Prostate gland (tissue), 2 donors: Measurements from ENCODE around the gene BNIP5. TPM values are rescaled to one million over a fixed set of nuclear protein-coding genes. Genes with fewer than 3 reads are reported as not detected.

Experiments used
- DNase-seq: peaks from one replicate; pipeline ENCODE4 v3.0.0-alpha.2; 2019; ENCODE audit warnings: low spot score
- H3K27ac ChIP-seq, 2 donors: fragments of 200-600 bp; sonication (generic); 2 replicates each; pipeline ENCODE4 v1.5.1; 2017 to 2019
- H3K27me3 ChIP-seq: fragments of 200-600 bp; sonication (generic); replicated peaks from 2 replicates; pipeline ENCODE4 v1.5.1; 2019; ENCODE audit not compliant: insufficient read depth
- H3K36me3 ChIP-seq, 2 donors: fragments of 200-600 bp; sonication (generic); 1 replicate in 1 of 2; 2 replicates in 1 of 2; pipeline versions ENCODE4 v1.5.1 to v1.8.1; 2017 to 2019
- H3K4me1 ChIP-seq: fragments of 200-600 bp; sonication (generic); replicated peaks from 2 replicates; pipeline ENCODE4 v1.5.1; 2019
- H3K4me3 ChIP-seq, 2 donors: fragments of 200-600 bp; sonication (generic); 2 replicates each; pipeline ENCODE4 v1.5.1; 2017 to 2019
- H3K9me3 ChIP-seq: fragments of 200-600 bp; sonication (generic); 2 replicates; pipeline ENCODE4 v1.5.1; 2017
- CTCF ChIP-seq, 4 experiments: fragments of 200-600 bp in 2 of 4; fragments of 450-650 bp in 2 of 4; sonication (generic) in 2 of 4; IDR thresholded peaks; 1 replicate in 3 of 4; 2 replicates in 1 of 4; pipeline ENCODE4 v1.5.1; 2016 to 2019; ENCODE audit warnings: antibody characterized with exemption in 4 of 4, mild to moderate bottlenecking in 2 of 4, moderate library complexity in 2 of 4
- POLR2A ChIP-seq: fragments of 450-650 bp; IDR thresholded peaks from one replicate; pipeline ENCODE4 v1.6.1; 2016; ENCODE audit warnings: antibody characterized with exemption, mild to moderate bottlenecking
- POLR2AphosphoS5 ChIP-seq: sonication (generic); formaldehyde crosslinking; IDR thresholded peaks from one replicate; pipeline ENCODE4 v1.6.1; 2017; ENCODE audit warnings: antibody characterized with exemption
- WGBS: methylation state at CpG from one replicate; pipeline ENCODE4 v1.1.5; 2018; 5-methylcytosine and 5-hydroxymethylcytosine counted together
- intact Hi-C: fragments of 100-400 bp; cut with DNase I; formaldehyde crosslinking; loops from one replicate; pipeline ENCODE4 v1.14.2; 2022
- total RNA-seq, 2 donors: library from RNA; depleted of rRNA; stranded (reverse); fragments of >200 nt; gene quantifications; one replicate each; pipeline ENCODE4 v1.1.0, GENCODE V29; 2016

The BNIP5 gene
- total RNA-seq, 2 donors from 2014 or later = 0.34 TPM; not detected in 1

GRCh38 chr6:36309900-36310299 is 26.8 kb downstream of the BNIP5 start:
- H3K27me3 ChIP-seq = no peaks in the 10 kb centered on the region
- intact Hi-C loops = no loop called here
- no peaks in the 10 kb centered on the region for H3K36me3 ChIP-seq
- DNase-seq = no peak
- H3K4me3 ChIP-seq = no peak overlapping the region
- no peak overlapping the region for H3K27ac ChIP-seq
- H3K9me3 ChIP-seq = no peaks in the 10 kb centered on the region
- 90% methylated on average over 2 of the region's 2 CpGs for WGBS
- no peaks in the 10 kb centered on the region for H3K4me1 ChIP-seq
- no peak for TF ChIP-seq POLR2A
- TF ChIP-seq CTCF (IDR thresholded peaks at IDR 0.05) = no peak
- TF ChIP-seq POLR2AphosphoS5 = no peak

GRCh38 chr6:36309203-36309602 is 27.5 kb downstream of the BNIP5 start:
- Histone ChIP-seq H3K4me1 (no peaks in the 10 kb centered on the region), H3K4me3 (no peak overlapping the region), H3K9me3 (no peaks in the 10 kb centered on the region), H3K27ac (no peak overlapping the region), H3K27me3 (no peaks in the 10 kb centered on the region), H3K36me3 (no peaks in the 10 kb centered on the region)
- intact Hi-C loops = no loop called here
- no peak for DNase-seq
- TF ChIP-seq POLR2A (no peak), CTCF (IDR thresholded peaks at IDR 0.05) (no peak), POLR2AphosphoS5 (no peak)
- 75% methylated on average over 7 of the region's 7 CpGs for WGBS

GRCh38 chr6:36308514-36308913 is 28.2 kb downstream of the BNIP5 start:
- no peak for TF ChIP-seq POLR2AphosphoS5
- no peak for TF ChIP-seq POLR2A
- no peak for TF ChIP-seq CTCF (IDR thresholded peaks at IDR 0.05)
- intact Hi-C loops = no loop called here
- DNase-seq = no peak
- H3K4me1 ChIP-seq = no peaks in the 10 kb centered on the region
- no peaks in the 10 kb centered on the region for H3K27me3 ChIP-seq
- no peaks in the 10 kb centered on the region for H3K36me3 ChIP-seq
- WGBS = 97% methylated on average over 5 of the region's 5 CpGs
- no peaks in the 10 kb centered on the region for H3K9me3 ChIP-seq
- no peak overlapping the region for H3K4me3 ChIP-seq
- H3K27ac ChIP-seq = no peak overlapping the region

- Histone ChIP-seq H3K27me3 (no peaks in the 10 kb centered on the region), H3K36me3 (no peaks in the 10 kb centered on the region), H3K27ac (no peak overlapping the region), H3K4me3 (no peak overlapping the region), H3K9me3 (no peaks in the 10 kb centered on the region), H3K4me1 (no peaks in the 10 kb centered on the region)
- WGBS = 85% methylated on average over 7 of the region's 7 CpGs
- TF ChIP-seq POLR2AphosphoS5 = no peak
- no peak for TF ChIP-seq CTCF (IDR thresholded peaks at IDR 0.05)
- no peak for TF ChIP-seq POLR2A
- DNase-seq = no peak
- intact Hi-C loops = no loop called here
Measured at GRCh38 chr6:36306375-36306774, 30.3 kb downstream of the BNIP5 start.

- WGBS = 93% methylated on average over 11 of the region's 11 CpGs
- Histone ChIP-seq H3K9me3 (no peaks in the 10 kb centered on the region), H3K27ac (no peak overlapping the region), H3K36me3 (no peaks in the 10 kb centered on the region), H3K4me3 (no peak overlapping the region), H3K27me3 (no peaks in the 10 kb centered on the region), H3K4me1 (no peaks in the 10 kb centered on the region)
- TF ChIP-seq CTCF (IDR thresholded peaks at IDR 0.05) (no peak), POLR2A (no peak), POLR2AphosphoS5 (no peak)
- DNase-seq = no peak
- intact Hi-C loops = no loop called here
Measured at GRCh38 chr6:36305885-36306284, 30.8 kb downstream of the BNIP5 start.
